ENCODE measurements around the gene COG1.
A peak's percentile ranks its signal among the peaks of the same experiment; 100 is the strongest.

Gene COG1

DNA sequence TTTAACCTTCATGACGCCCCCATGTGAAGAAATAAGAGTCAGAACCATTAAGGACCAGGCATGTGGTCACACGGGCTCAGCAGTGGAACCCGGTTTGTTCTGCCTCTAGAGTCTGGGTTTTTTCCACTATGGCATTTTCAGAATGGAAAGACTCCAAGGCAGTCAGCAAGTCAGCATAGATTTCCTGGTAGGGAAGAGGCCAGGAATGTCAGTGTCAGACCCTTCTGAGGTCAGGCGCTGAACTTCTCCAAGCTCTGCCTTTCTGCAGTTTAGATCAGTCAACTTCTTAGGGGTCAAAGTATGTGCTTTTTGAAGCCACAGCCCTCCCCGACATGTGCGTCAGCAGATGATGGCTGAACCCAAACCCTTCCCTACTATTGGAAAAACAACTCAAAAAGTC, 24.2 kb upstream of the COG1 start:
- no peak overlapping the region for H3K27ac ChIP-seq
- DNase-seq (ENCODE audit: low read depth, low spot score), result no peak

DNA sequence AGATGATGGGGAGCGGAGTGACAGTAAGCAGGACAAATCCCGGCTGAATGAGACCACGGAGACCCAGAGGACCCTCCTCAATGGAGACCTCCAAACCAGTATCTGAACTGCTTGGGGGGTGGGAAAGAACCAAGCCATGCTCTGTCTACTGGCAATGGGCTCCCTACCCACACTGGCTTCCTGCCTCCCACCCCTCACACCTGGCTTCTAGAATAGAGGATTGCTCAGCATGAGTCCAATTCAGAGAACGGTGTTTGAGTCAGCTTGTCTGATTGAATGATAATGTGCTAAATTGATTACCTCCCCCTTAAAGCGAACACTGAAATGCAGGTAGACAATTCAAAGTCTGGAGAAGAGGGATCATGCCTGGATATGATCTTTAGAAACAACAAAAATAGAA, 22.5 kb upstream of the COG1 start:
- no peak overlapping the region for H3K27ac ChIP-seq
- no peak for DNase-seq (ENCODE audit: low read depth, low spot score)

GRCh38 chr17:73172252-73172651, 20.6 kb upstream of the COG1 start:
- no peak for DNase-seq (ENCODE audit: low read depth, low spot score)
- no peak overlapping the region for H3K27ac ChIP-seq

GRCh38 chr17:73174126-73174525, 18.7 kb upstream of the COG1 start:
- no peak overlapping the region for H3K27ac ChIP-seq
- no peak for DNase-seq (ENCODE audit: low read depth, low spot score)

GRCh38 chr17:73175962-73176565, 16.8 kb upstream of the COG1 start:
- no peak for DNase-seq (ENCODE audit: low read depth, low spot score)
- H3K27ac ChIP-seq, result no peak overlapping the region

DNA sequence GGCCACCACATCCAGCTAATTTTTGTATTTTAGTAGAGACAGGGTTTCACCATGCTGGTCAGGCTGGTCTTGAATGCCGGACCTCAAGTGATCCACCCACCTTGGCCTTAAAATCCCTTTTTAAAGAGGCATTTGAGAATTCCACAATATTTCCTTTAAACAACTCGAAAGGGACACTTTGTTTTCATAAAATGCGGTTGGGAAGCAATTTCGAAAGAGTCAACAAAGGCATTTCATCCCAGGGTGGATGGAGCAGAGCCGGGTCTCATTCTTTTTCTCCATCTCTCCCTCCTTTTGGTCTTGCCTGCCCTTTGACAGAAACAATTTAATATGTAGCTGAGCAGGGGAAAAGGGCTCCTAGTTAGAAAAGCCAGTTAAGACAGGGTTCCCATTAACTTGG, 13.5 kb upstream of the COG1 start:
- no peak overlapping the region for H3K27ac ChIP-seq
- no peak for DNase-seq (ENCODE audit: low read depth, low spot score)

GRCh38 chr17:73179878-73180277, 13.0 kb upstream of the COG1 start:
- no peak for DNase-seq (ENCODE audit: low read depth, low spot score)

GRCh38 chr17:73182616-73183310, 10.1 kb upstream of the COG1 start:
- H3K27ac ChIP-seq, result no peak overlapping the region
- DNase-seq (ENCODE audit: low read depth, low spot score), result no peak

More at GRCh38 chr17:73179878-73180277, 13.0 kb upstream of the COG1 start:
- H3K27ac ChIP-seq, result no peak overlapping the region

GRCh38 chr17:73184136-73184993, 8.5 kb upstream of the COG1 start:
- H3K27ac ChIP-seq, result no peak overlapping the region
- no peak for DNase-seq (ENCODE audit: low read depth, low spot score)

DNA sequence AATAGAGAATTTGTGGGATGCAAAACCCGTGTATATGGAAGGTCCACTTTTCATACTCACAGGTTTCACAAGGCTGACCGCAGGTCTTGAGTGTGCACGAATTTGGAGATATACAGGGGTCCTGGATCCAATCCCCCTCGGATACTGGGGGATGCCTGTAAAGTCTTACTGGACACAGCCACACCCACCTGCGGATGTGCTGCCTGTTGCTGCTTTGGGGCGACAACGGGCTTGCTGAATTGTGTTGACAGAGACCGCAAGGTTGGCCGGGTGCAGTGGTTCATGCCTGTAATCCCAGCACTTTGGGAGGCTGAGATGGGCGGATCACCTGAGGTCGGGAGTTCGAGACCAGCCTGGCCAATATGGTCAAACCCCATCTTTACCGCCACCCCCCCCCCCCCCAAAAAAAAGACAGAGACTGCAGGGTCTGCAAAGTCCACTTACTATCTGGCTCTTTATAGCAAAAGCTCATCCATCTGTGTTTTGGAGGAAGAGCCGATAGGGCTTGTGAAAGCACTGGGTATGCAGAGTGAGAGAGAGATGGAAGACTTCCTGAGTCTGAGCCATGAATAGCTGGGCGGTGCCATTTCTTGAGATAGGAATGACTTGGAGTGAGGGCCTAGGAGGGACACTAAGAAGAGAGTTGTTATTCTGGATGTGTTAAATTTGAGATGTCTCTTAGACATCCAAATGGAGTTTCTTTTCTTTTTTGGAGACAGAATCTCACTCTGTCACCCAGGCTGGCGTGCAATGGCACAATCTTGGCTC, 6.4 kb upstream of the COG1 start:
- H3K27ac ChIP-seq, result no peak overlapping the region

DNA sequence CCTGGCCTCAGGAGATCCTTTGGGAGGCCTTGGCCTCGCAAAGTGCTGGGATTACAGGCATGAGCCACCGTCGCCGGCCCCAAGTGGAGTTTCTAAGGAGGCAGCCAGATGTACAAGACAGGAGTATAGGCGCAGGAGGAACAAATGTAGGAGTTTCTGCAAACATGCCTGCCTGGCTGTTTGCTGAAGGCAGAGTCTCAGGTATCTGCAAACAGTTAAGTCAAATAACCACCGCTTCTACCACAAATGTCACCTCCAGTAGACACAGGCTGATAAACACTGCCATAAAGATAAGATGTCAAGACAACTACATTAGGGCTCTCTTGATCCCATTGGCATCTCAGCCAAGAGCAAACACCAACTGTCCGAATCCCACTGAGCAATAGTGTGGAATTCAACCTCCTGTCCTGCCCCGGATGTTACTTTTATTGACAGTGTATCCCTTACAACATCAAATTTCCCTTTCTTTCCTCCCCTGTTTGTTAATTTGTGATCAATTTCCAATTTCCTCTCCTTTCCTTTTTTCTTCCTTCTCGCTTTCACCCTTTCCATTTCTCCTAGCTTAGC, 5.6 kb upstream of the COG1 start:
- no peak overlapping the region for H3K27ac ChIP-seq
- DNase-seq (ENCODE audit: low read depth, low spot score), result no peak

More for the DNA sequence above, 6.4 kb upstream of the COG1 start:
- no peak for DNase-seq (ENCODE audit: low read depth, low spot score)

DNA sequence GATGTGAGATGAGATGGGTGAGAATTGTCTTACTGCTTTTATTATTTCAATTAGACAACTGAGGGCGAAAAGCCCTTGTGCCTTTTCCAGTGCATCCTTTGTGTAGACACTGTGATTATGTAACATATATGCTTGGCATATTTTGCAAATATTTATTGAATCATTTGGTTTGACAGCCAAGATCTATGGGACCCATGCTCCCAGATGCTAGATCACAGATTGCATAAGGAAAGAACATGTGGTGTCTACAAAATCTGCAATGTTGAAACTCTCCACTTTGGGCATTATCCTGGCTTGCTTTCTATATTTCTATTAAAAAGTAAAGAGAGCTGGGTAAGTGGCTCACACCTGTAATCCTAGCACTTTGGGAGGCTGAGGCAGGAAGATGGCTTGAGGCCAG, 4.8 kb upstream of the COG1 start:
- DNase-seq (ENCODE audit: low read depth, low spot score), result no peak
- no peak overlapping the region for H3K27ac ChIP-seq

- DNase-seq (ENCODE audit: low read depth, low spot score), result peak; percentile 34
Observed at GRCh38 chr17:73189417-73190099, 3.3 kb upstream of the COG1 start.

DNA sequence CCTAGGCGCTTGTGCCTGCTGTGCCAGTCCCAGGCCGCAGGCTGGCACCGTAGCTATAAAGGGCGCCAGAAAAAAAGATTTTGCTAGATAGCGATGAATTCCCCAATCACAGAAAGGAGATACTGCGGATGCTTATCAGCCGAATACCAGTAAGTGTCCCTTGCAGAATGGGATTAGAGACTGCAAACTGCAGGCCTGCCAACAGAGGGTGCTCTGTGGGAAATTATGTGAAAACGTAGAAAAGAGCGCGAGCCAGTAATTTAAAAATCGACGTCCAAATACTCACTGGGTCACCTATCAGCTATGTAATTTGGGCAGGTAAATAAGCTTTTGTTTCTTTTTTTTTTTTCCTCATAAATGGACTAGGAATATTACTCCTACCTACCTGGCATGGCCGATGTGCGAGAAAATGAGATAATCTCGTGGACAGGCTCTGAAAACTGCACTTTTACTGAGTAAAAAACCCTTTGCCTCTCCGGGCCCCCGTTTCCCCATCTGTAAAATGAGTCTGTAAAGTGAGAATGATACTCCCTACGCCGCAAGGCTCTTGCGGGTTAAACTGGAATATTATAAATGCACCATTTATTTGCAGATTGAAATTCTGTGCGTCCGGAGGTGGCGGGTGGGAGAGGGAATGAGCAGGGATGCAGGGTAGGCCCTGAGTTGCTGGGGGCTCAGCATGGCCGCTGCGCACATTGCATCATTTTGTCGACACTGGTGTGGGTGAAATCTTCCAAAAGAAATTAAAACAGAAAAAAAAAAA, 1.2 kb upstream of the COG1 start:
- no peak for DNase-seq (ENCODE audit: low read depth, low spot score)
- peak overlapping the region; percentile 81 for H3K27ac ChIP-seq

More at GRCh38 chr17:73189417-73190099, 3.3 kb upstream of the COG1 start:
- no peak overlapping the region for H3K27ac ChIP-seq

DNA sequence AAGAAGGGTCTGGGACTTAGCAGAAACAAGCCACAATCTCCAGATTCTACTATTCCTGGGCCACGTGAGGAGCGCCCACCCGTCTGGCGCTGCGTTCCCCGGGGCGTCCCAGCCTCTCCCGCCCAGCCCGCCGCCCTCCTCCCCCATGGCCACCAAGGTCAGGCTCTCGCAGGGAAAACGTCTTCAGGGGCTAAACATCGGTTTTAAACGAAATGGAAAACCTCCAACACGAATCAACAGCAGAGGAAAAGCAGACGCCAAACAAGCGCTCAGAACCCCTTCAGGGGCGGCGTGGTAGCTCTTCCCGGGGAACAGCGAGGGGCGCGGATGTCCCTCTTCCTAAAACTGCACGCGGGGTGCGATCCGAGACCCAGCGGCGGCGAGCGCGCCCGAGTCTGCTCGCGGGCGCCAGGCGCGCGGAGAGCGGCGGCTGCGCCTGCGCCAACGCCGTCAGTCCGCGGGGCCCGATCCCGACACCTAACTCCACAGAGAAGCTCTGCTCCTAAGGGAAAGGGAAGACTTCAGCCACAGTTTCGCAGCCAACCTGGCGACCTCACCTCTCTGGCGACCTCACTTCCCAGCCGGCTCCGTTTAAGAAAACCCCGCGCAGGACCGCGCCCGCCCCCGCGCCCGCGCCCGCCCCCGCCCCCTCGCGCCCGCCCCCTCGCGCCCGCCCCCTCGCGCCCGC, 505 bp upstream of the COG1 start:
- no peak for DNase-seq (ENCODE audit: low read depth, low spot score)
- peak overlapping the region; percentile 81 for H3K27ac ChIP-seq

- DNase-seq (ENCODE audit: low read depth, low spot score), result no peak
- H3K27ac ChIP-seq, result peak overlapping the region; percentile 28
Observed at GRCh38 chr17:73194514-73195222, 1.8 kb downstream of the COG1 start.

DNA sequence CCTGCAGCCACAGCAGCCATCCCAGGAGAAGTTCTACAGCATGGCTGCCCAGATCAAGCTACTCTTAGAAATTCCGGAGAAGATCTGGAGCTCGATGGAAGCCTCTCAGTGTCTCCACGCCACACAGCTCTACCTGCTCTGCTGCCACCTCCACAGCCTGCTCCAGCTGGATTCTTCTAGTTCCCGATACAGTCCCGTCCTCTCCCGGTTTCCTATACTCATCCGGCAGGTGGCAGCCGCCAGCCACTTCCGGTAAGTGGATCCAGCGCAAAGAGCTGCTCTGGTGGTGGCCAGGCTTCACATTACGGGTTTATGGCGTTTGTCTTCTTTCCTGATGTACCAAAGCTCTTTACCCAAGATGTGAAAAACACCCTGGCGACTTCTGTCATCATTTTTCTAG, 3.6 kb downstream of the COG1 start:
- H3K27ac ChIP-seq, result peak overlapping the region; percentile 2
- DNase-seq (ENCODE audit: low read depth, low spot score), result no peak

DNA sequence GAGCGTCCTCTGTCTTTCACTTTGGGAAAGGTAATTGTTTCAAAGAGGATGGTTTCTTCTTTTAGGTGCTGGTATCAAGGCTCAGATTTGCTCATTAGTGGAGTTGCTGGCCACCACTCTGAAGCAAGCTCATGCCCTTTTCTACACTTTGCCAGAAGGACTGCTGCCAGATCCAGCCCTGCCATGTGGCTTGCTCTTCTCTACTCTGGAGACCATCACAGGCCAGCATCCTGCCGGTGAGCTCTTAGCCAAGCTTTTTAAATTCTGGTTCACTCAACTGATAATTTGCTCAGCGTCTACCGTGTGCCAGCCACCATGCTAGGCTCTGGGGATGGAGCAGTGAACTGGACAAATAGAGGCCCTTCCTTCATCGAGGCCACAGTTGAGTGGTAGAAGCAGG, 4.3 kb downstream of the COG1 start:
- no peak overlapping the region for H3K27ac ChIP-seq
- no peak for DNase-seq (ENCODE audit: low read depth, low spot score)

All from epithelial cell of prostate (primary cell).